Natural killer cell (primary cell): Measurements from ENCODE around the gene PNMA8A. TPM values are rescaled to one million over a fixed set of nuclear protein-coding genes. Genes with fewer than 3 reads are reported as not detected.

Source experiments
- ATAC-seq, 3 donors: fragments of 150-1000 bp in 2 of 3; fragments of 200-7000 bp in 1 of 3; cut with Tn5 transposase; 1 replicate in 1 of 3; 2 replicates in 2 of 3; pipeline ENCODE4 v1.10.0; 2021; ENCODE audit warnings: mild to moderate bottlenecking in 2 of 3, moderate library complexity in 2 of 3
- DNase-seq, 2 donors: peaks; one replicate each; pipeline versions ENCODE4 v3.0.0 to v3.0.0-alpha.2; 2013 to 2021; ENCODE audit warnings: mixed read lengths in 1 of 2
- H3K27ac ChIP-seq: one replicate; pipeline ENCODE4 v1.5.1; 2013; ENCODE audit warnings: mild to moderate bottlenecking, low read length
- H3K27me3 ChIP-seq: one replicate; pipeline ENCODE4 v1.6.1; 2013; ENCODE audit warnings: low read length; ENCODE audit not compliant: control insufficient read depth, insufficient read depth
- H3K36me3 ChIP-seq: one replicate; pipeline ENCODE4 v1.6.1; 2013; ENCODE audit warnings: low read length; ENCODE audit not compliant: control insufficient read depth, insufficient read depth
- H3K4me1 ChIP-seq: one replicate; pipeline ENCODE4 v1.6.1; 2013; ENCODE audit warnings: low read length; ENCODE audit not compliant: control insufficient read depth, insufficient read depth
- H3K4me3 ChIP-seq: one replicate; pipeline ENCODE4 v1.5.1; 2013; ENCODE audit warnings: low read length
- H3K9me3 ChIP-seq: one replicate; pipeline ENCODE4 v1.6.1; 2013; ENCODE audit warnings: low read length; ENCODE audit not compliant: control insufficient read depth, insufficient read depth
- H3K27ac Mint-ChIP-seq, 2 donors: one replicate each; pipeline ENCODE4 v1.8.0; 2022; ENCODE audit warnings: mild to moderate bottlenecking in 2 of 2, mixed read lengths in 2 of 2, moderate library complexity in 1 of 2
- H3K27me3 Mint-ChIP-seq, 2 donors: one replicate each; pipeline ENCODE4 v1.8.0; 2022; ENCODE audit warnings: low read depth in 2 of 2, mixed read lengths in 2 of 2
- H3K36me3 Mint-ChIP-seq: one replicate; pipeline ENCODE4 v1.8.0; 2022; ENCODE audit warnings: mixed read lengths
- H3K4me1 Mint-ChIP-seq, 2 donors: one replicate each; pipeline ENCODE4 v1.8.0; 2022; ENCODE audit warnings: mixed read lengths in 2 of 2
- H3K4me3 Mint-ChIP-seq: one replicate; pipeline ENCODE4 v1.8.0; 2022; ENCODE audit warnings: mild to moderate bottlenecking, moderate library complexity, mixed read lengths
- H3K9me3 Mint-ChIP-seq, 2 donors: one replicate each; pipeline ENCODE4 v1.8.0; 2022; ENCODE audit warnings: mixed read lengths in 2 of 2
- CTCF ChIP-seq: fragments of 200-600 bp; IDR thresholded peaks from one replicate; pipeline ENCODE4 v1.8.0; 2022; ENCODE audit warnings: antibody characterized with exemption
- WGBS: methylation state at CpG from one replicate; pipeline ENCODE4 v1.1.7; 2013; ENCODE audit warnings: missing lambda C conversion rate; ENCODE audit not compliant: insufficient coverage; 5-methylcytosine and 5-hydroxymethylcytosine counted together
- intact Hi-C: fragments of 100-400 bp; cut with micrococcal nuclease; formaldehyde crosslinking; loops from one replicate; pipeline ENCODE4 v1.14.2; 2022
- total RNA-seq, 4 donors: library from RNA; stranded (reverse); fragments of 120-200 nt in 1 of 4; gene quantifications; one replicate each; pipeline versions ENCODE4 v1.2.3 to v1.2.4, GENCODE V29; 2013 to 2022

Gene PNMA8A
- total RNA-seq, 3 donors from 2014 or later (not counting 1 experiment from before 2014, with no cell fraction given), result not detected

GRCh38 chr19:46515879-46516350, 44.6 kb upstream of the PNMA8A start:
- Mint-ChIP-seq H3K36me3 (no peaks in the 10 kb centered on the region), H3K27ac (no peak overlapping the region), H3K4me1 (no peaks in the 10 kb centered on the region), H3K27me3 (peaks cover 9 to 17% of the 10 kb centered on the region in 2 donors), H3K9me3 (no peaks in the 10 kb centered on the region), H3K4me3 (no peak overlapping the region)
- WGBS, result 28% methylated on average over 5 of the region's 6 CpGs
- peak; percentile 22 for TF ChIP-seq CTCF
- peak in 1 of 3 donors; percentile 44 for ATAC-seq
- H3K4me1 ChIP-seq, result peaks cover 3% of the 10 kb centered on the region
- DNase-seq, result peak in 1 of 2 donors; percentile 68
- H3K36me3 ChIP-seq, result no peaks in the 10 kb centered on the region
- no peak overlapping the region for H3K4me3 ChIP-seq
- intact Hi-C loops, result no loop called here
- H3K27ac ChIP-seq, result no peak overlapping the region
- peaks cover 7% of the 10 kb centered on the region for H3K27me3 ChIP-seq
- no peaks in the 10 kb centered on the region for H3K9me3 ChIP-seq

GRCh38 chr19:46515290-46515609, 43.9 kb upstream of the PNMA8A start:
- no peak overlapping the region for H3K27ac Mint-ChIP-seq
- Histone ChIP-seq H3K4me1 (peaks cover 3% of the 10 kb centered on the region), H3K36me3 (no peaks in the 10 kb centered on the region), H3K4me3 (no peak overlapping the region), H3K9me3 (no peaks in the 10 kb centered on the region), H3K27me3 (peaks cover 7% of the 10 kb centered on the region), H3K27ac (no peak overlapping the region)
- H3K27me3 Mint-ChIP-seq, result peaks cover 9 to 19% of the 10 kb centered on the region in 2 donors
- no peaks in the 10 kb centered on the region for H3K9me3 Mint-ChIP-seq
- ATAC-seq (no peak), DNase-seq (no peak)
- intact Hi-C loops, result no loop called here
- no peaks in the 10 kb centered on the region for H3K4me1 Mint-ChIP-seq
- no peaks in the 10 kb centered on the region for H3K36me3 Mint-ChIP-seq
- H3K4me3 Mint-ChIP-seq, result no peak overlapping the region
- no peak for TF ChIP-seq CTCF
- WGBS, result 75% methylated on average over 3 of the region's 3 CpGs

GRCh38 chr19:46514589-46515289, 43.4 kb upstream of the PNMA8A start:
- Histone ChIP-seq H3K4me1 (peaks cover 3% of the 10 kb centered on the region), H3K27me3 (peaks cover 7% of the 10 kb centered on the region), H3K27ac (no peak overlapping the region), H3K36me3 (no peaks in the 10 kb centered on the region), H3K9me3 (no peaks in the 10 kb centered on the region), H3K4me3 (no peak overlapping the region)
- 70% methylated on average over 13 of the region's 13 CpGs for WGBS
- Mint-ChIP-seq H3K9me3 (no peaks in the 10 kb centered on the region), H3K4me1 (no peaks in the 10 kb centered on the region), H3K27me3 (peaks cover 9 to 19% of the 10 kb centered on the region in 2 donors), H3K36me3 (no peaks in the 10 kb centered on the region), H3K4me3 (no peak overlapping the region), H3K27ac (no peak overlapping the region)
- no peak for DNase-seq
- intact Hi-C loops, result no loop called here
- no peak for ATAC-seq
- TF ChIP-seq CTCF, result no peak
